Bone marrow (tissue), 2 donors: Measurements from ENCODE around the gene GALK1.
"Not testable (repeated sequence)": the region's sequence is repeated elsewhere in the genome, so short reads cannot be mapped to it uniquely, and the experiment has no call there.

Experiments used
- DNase-seq, 2 donors: peaks; one replicate each; lab custom pipeline; 2025; lab: John Stamatoyannopoulos, UW

GALK1 gene

DNA sequence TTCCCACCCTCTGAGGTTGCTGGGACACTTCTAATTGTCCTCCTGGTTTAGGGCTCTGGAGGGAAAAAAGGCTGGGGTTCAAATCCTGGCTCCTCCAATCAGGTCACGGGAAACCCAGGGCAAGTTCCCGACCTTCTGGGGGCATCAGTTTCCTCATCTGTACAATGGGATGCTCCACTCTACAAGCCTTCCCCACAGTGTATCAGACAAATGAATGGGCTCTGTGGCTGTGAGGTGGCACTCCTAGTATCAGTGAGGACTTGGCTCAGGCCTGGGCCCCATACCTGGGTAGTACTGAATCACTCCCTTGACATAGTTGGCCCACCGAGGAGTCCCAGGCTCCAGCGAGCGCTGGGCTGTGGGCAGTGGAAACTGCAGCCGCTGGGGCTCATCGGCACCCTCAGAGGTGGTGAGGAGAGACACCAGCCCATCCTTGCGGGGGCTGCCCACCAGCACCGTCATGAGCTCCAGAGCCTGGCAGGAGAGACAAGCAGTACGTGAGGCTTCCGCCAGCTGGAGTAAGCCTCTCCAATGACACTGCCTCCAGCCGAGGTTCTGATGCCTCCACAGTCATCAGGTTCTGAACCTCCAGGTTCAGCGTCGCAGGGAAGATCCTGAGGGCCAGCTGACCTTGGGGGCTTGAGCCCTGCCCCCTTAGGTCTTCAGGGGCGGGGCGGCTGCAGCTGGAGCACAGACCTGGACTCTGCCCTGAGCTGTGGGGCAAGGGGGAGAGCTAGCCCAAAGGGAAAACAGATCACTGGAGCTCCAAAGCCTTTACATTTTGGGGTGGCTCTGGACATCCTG is 1.2 kb downstream of the GALK1 start:
- DNase-seq, result no peak

DNA sequence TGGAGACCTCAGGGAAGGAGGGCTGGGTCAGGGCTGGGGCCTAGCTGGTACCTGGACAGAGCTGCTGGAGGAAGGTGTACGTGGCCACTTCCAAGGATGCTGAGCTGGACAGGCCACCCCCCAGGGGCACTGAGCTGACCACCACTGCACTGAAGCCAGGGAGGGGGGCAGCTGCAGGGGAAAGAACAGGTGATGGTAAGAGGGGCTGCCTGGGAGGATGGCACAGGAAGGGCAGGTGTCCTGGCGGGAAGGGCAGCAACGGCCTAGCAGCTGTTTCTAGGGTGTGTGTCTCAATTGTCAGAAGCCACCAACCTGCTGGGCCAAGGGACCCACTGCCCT is 1.8 kb downstream of the GALK1 start:
- DNase-seq, result no peak

DNA sequence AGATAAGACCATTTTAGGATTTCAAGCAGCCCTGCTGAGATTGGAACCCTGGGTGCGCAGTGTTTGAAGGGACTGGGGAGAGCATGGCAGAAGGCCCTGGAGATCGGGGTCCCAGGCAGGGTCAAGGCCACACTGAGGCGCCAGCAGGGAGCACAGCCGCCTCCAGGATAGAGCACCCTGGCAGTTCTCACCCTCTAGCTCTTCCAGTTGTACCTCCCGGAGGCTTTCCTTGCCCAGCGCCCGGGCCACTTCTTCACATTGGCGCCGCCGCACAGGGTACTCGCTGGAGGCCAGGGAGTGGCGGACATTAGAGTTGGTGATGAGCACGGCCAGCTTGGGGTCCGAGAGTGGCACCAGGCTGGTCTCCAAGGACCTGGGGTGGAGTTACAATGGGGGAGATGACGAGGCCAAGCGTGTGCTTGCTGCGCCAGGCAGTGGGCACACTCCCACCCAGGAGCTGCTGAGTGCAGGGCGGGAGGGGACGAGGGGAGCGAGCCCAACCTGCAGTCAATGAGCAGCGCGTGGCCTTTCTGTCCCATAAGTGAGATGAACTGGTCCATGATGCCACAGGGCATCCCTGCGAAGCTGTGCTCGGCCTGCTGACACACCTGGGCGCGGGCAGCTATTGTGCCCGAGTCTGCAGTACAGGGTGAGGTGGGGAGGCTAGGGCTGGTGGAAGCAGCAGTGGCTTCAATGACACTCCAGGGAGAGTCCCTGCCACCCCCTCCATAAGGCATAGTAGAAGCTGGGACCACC is 2.3 kb downstream of the GALK1 start:
- DNase-seq, result no peak

DNA sequence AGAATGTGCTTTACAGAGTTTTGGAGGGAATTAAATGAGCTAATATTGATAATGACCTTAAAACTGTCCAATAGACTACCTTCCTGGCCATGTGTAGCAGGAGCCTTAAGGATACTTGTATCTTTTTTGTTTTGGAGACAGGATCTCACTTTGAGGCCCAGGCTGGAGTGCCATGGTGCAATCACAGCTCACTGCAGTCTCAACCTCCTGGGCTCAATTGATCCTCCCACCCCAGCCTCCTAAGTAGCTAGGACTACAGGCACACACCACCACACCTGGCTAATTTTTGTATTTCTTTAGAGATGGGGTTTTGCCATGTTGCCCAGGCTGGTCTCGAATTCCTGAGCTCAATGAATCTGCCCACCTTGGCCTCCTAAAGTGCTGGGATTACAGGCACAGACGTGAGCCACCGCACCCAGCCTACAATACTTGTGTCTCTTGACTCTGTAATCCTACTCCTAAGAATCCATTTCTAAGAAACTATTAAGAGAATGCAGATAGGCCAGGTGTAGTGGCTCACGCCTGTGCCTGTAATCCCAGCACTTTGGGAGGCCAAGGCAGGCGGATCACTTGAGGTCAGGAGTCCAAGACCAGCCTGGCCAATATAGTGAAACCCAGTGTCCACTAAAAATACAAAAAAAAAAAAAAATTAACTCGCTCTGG is 4.9 kb downstream of the GALK1 start:
- DNase-seq, result not testable (repeated sequence)

DNA sequence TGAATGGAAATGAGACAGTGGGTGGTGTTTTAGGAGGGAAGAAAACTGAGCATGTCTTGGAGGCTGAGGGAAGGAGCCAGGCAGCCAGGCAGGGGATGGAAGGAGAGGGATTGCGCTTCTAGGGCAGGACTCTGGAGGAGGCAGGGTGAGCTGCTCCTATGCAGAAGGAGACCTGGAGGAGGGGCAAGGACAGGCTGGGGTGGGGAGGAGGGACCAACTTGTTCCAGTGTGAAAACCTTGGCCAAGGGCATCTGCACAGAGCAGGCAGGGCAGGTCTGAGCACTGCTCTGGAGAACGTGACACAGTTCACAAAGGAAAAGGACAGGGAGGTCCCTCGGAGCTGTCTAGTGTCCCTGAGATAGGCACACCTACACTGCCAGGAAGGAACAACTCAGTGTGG is 5.5 kb downstream of the GALK1 start:
- no peak for DNase-seq

DNA sequence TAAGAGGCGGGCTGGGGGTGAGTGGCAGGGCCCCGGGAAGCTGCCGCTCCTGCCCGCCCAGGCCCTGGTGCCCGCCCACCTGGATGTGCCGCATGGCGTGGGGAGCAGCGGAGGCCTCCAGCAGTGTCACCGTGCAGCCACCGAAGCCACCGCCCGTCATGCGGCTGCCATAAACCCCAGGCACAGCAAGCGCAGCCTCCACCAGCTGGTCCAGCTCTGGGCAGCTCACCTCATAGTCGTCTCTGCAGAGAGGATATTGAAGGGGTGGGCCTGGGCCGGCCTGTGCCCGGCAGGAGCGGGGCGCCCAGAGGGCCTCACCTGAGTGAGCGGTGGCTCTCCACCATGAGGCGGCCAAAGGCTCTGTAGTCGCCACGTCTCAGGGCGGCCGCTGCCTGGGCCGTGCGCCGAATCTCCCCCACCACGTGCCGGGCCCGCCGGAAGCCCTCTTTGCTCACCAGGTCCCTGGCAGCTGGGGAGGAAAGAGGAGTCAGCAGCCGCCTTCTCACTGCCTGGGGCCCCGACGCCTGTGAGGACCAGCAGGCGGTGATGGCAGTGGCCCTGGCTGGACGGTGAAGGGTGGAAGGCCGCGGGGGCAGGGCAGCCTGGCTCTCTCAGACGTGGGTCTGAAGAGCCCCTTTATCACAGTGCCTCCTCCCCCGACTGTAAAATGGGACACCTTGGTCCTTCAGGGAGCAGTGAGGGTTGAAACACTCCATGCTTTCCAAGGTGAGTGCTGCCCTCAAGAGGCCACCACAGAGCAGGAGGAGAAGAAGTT is 6.7 kb downstream of the GALK1 start:
- DNase-seq, result no peak

DNA sequence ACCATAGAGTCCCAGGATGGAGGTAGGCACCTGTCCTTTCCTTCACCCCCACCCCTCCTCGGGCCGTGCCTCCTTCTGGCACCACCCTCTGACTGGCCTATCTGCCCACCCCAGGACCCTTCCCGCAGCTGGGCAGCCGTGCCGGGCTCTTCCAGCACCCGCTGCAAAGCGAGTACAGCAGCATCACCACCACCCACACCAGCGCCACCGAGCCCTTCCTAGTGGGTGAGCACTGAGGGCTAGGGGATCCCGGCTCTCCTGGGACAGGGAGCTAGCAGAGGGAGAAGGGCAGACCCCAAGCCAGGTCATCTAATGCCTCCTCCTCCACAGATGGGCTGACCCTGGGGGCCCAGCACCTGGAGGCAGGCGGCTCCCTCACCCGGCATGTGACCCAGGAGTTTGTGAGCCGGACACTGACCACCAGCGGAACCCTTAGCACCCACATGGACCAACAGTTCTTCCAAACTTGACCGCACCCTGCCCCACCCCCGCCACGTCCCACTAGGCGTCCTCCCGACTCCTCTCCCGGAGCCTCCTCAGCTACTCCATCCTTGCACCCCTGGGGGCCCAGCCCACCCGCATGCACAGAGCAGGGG is 7.8 kb downstream of the GALK1 start:
- DNase-seq, result no peak

DNA sequence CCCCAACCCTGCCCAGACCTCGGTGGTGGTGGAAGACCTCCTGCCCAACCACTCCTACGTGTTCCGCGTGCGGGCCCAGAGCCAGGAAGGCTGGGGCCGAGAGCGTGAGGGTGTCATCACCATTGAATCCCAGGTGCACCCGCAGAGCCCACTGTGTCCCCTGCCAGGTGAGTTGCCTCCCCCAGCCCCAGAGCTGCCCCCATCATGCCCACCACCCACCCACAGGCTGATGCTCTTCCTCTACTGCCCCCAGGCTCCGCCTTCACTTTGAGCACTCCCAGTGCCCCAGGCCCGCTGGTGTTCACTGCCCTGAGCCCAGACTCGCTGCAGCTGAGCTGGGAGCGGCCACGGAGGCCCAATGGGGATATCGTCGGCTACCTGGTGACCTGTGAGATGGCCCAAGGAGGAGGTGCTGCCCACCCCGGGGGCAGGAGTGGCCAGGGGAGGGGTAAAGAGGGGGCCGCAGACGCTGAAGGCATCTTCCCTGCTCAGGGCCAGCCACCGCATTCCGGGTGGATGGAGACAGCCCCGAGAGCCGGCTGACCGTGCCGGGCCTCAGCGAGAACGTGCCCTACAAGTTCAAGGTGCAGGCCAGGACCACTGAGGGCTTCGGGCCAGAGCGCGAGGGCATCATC is 8.4 kb downstream of the GALK1 start:
- DNase-seq, result no peak

DNA sequence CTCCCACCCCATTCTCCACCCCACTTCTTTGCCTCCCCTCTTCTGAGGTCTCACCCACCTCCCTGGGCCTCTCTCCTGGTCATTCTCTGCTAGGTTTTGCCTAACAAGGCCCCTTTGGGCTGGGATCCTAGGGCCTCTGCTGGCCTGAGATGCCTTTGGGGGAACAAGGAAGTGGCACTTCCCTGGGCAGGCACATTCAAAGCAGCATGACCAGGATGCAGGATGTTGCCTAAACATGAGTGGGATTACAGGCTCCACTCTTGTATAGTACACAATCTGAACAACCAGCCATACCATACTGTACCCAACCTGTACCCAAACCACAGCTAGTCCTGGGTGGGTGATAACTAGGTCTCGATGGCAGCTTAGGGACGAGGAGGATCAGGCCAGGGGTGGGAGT is 9.0 kb downstream of the GALK1 start:
- DNase-seq, result no peak

DNA sequence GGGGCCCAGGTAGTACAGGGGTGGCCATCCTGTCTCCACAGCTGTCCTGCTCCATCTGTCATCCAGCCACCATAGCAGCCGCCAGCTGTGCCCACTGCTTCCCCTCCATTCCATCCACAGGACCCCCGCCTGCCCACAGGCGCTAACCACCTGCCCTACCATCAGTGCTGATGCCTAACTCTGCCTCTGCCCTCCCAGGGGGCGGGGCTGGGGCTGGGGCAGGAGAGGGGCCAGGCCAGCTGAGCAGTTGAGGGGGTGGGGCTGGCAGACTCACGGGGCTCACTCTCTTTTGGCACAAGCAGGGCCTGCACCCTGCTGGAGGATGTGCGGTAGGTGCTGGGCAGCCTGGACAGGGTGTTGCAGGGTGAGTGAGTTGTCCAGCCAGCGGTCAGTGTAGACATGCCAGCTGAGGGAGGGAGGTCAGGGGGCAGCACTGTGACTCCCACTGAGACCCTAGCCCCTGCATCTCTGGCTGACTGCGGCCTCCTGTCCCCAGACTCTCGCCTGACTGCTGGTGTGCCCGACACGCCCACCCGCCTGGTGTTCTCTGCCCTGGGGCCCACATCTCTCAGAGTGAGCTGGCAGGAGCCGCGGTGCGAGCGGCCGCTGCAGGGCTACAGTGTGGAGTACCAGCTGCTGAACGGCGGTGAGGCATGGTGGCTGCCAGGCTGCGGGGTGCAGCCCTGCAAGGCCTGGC is 9.6 kb downstream of the GALK1 start:
- DNase-seq, result no peak

DNA sequence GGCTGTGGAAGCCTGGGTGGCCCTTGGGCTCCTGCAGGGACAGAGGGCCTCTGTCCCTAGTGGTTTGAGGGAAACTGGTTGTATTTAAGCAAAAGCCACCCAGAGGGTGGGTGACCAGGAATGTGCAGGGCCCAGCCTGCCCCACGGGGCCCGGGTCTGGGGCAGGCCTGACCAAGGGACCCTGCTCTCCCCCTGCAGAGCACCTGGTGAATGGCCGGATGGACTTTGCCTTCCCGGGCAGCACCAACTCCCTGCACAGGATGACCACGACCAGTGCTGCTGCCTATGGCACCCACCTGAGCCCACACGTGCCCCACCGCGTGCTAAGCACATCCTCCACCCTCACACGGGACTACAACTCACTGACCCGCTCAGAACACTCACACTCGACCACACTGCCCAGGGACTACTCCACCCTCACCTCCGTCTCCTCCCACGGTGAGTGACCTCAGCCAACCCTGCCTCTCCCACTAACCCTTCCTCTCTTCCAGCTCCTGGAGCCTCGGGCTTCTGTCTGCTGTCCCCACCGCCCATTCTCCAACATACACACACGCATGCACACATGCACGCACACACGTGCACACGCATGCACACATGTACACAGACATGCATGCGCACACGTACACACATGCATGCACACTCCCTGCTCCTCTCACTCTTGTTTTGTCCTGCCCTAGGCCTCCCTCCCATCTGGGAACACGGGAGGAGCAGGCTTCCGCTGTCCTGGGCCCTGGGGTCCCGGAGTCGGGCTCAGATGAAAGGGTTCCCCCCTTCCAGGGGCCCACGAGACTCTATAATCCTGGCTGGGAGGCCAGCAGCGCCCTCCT is 10.4 kb downstream of the GALK1 start:
- no peak for DNase-seq

DNA sequence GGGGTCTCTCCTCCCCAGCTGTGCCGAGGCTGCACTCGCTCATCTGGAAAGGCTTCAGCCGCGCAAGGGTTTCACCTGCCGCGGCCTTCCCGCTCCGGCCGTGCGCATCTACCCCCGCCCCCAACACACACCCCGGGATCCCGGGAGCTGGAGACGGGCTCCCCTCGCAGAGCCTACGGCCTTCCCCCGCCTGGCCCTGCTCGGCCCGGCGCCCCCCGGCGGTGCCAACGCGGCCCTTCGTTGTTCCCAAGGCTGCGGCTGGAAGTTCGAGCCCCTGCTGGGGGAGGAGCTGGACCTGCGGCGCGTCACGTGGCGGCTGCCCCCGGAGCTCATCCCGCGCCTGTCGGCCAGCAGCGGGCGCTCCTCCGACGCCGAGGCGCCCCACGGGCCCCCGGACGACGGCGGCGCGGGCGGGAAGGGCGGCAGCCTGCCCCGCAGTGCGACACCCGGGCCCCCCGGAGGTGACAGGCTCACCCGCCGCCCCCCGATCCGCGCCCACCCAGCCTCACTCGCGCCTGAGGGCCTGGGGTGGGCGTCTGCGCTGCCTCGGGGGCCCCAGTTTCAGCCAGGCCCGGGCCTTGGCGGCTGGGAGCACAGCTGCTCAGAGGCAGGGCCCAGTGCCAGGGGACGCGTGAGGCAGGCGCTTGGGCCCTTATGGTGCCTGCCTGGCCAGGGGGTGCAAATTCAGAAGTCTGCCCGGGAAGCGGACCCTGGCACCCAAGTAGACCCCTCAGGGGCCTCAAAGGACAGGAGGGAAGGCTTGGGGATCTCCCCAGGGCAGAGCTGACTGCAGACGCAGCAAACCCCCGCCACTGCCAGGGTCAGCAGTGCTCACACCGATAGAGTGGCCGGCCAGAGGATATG is 11.2 kb downstream of the GALK1 start:
- DNase-seq, result peak; percentile 40 to 55

DNA sequence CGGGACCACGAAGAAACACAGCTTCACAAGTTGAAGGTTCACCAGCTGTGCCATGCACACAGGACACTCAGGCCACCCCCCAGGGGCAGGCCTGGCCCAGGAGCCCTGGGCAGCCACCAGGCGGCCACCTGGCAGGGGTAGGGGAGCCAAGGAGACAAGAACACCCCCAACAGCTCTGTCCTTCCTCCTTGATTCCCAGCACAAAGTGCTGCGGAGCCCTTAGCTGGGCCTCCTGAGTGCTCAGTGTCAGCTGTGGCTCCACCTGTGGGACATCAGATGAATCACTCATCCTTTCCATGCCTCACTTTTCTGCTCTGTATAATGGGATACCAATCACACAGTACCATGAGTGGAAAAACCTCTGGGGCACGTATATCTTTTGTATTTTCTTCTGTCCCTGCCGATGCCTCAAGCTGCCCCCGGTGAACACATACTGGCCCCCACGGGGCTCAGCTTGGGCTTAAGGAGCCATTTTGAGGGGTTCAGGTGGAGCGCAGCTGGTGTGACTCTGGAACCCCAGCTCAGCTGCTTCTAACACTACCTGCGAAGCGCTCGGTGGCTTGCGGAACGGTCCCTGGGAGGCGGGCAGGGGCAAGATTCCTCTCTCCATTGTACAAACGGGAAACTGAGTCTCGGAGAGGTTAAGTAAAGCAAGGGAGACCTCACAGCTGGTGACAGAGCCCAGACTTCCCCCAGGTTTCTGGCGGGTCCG is 12.0 kb downstream of the GALK1 start:
- DNase-seq, result no peak

DNA sequence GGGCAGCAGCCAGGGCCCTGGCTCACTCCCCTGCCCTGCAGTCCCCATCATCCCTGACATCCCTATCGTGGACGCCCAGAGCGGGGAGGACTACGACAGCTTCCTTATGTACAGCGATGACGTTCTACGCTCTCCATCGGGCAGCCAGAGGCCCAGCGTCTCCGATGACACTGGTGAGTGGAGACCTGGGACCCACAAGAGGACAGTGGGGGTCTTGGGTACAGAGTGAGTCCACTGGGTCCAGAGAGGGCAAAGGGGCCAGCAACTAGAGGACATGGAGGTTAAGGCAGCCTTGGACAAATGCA is 12.6 kb downstream of the GALK1 start:
- DNase-seq, result no peak

DNA sequence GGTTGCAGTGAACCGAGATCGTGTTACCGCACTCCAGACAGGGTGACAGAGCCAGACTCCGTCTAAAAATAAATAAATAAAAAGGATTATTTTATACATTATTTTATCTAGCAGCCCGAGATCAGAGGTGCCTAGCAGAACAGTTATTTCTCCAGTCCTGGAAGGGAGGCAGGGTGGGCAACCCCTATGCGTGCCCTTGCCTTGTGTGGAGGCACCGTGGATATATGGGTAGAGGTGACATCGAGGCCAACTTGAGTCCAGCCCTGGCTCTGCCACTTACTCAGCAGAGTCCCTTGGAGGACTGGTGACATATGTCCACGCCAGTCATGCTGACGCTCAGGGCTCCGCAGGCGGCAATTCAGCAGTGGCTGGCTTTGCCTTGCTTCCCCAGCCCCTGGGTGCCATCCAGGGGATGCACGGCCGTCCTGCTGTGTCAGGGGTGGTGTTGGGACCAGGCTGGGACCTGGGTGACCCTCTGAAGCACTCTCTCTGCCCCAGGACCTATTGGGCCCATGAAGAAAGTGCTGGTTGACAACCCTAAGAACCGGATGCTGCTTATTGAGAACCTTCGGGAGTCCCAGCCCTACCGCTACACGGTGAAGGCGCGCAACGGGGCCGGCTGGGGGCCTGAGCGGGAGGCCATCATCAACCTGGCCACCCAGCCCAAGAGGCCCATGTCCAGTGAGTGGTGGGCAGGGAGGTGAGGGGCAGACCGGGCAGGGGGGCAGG is 13.2 kb downstream of the GALK1 start:
- no peak for DNase-seq

DNA sequence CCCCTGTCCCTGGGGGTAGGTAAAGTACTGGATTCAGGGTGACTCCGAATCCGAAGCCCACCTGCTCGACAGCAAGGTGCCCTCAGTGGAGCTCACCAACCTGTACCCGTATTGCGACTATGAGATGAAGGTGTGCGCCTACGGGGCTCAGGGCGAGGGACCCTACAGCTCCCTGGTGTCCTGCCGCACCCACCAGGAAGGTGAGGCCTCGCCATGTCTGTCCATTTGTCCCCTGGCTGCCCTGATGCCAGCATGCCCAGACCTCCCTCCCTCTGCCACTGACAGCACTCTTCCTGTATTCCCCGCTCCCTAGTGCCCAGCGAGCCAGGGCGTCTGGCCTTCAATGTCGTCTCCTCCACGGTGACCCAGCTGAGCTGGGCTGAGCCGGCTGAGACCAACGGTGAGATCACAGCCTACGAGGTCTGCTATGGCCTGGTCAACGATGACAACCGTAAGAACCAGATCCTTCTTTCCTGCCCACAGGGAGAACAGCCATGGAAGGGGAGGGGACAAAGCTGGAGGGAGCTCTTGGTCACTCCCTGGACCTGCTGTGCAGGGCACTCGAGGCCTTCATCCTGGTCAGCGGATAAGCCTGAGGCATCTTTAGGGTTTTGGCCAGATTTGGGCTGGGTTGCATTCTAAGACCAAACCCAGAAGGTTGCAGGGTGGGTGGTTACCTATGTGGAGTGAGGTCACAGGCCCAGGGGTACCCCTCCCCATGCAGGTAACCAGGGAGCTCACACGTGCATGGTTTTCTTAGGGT is 14.2 kb downstream of the GALK1 start:
- no peak for DNase-seq
